Hypothalamus (tissue), 51 donors: ENCODE results near the gene CHD1L.
"Not testable (repeated sequence)": the region's sequence is repeated elsewhere in the genome, so short reads cannot be mapped to it uniquely, and the experiment has no call there.

Source experiments
- DNase-seq, 51 donors: peaks; one replicate each; lab custom pipeline; 2025; lab: John Stamatoyannopoulos, UW

The CHD1L gene

DNA sequence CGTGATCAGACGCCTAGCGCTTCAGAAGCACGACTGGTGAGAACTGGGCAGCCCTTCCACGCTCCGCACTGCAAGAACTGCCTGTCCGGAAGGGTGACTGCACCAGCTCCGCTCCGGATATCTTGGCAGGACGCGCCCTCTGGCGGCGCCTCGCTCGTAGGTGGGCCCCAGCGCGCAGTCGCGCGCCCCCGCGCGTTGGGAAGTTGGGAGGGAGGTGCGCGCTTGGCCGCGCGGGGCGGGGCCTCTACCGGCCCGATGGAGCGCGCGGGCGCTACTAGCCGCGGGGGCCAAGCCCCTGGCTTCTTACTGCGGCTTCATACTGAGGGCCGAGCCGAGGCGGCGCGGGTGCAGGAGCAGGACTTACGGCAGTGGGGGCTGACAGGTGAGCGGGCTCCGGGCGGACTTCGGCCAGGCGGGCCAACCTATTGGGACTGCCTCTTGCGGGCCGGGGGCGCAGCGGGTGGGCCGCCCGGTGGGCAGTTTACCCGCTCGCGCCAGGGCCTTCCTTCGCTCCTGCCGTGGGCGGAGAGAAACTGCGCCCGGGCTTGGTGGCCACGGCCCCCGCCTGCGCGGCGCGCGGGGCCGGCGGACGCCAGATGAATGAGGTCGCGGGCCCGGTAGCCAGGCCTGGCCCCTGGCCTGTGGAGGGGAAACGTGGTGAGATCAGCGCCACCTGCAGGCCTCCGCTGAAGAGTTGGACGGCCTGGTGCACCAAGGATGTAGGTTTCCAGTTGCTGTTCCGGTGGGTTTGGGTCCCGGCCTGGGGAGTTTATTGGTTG is at the start of gene CHD1L:
CHD1L (plus strand) TSS at position 236 of the 779 bp plus-strand sequence; CDS start at position 256, 20 bp downstream.
- DNase-seq: peak; percentile 36 to 95 (median 88)

- DNase-seq: not testable (repeated sequence)
Observed at GRCh38 chr1:147197324-147197723, 45.2 kb upstream of the CHD1L start.

DNA sequence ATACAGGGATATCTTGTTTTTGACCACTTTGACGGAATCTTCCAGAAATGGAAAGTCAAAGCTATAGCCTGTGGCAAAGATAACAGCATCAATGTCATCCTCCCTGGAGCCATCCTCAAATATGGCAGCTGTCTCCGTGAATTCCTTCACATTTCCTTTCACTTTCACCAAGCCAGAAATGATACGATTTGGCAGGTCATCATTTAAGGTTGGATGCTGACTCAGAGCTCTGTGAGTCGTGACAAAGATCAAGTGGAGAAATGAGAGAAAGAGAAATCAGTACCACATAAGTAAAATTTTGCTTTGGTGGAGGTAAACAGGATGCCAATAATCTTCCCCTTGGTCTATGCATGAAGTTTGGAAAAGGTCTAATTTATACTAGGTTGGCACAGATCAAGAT is 41.2 kb upstream of the CHD1L start:
- no peak for DNase-seq

DNA sequence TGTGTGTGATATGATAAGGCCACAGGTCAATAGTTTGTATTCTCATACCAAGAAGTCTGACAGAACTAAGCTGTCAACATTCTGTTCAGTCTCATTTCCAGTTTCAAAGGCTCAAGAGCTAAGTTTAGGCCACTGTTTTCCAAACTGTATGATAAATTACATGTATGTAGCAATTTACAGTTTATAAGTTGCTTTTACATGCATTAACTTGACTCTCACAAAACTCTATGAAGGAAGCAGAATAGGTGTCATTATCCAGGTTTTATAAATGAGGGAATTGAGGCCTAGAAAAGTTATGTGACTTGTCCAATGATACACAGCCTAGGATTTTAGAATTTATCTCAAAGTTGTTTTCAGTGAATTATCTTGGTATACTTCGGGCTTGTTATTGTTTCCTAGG is 40.7 kb upstream of the CHD1L start:
- no peak for DNase-seq

GRCh38 chr1:147202576-147202975 is 39.9 kb upstream of the CHD1L start:
- DNase-seq: no peak

- no peak for DNase-seq
Observed at GRCh38 chr1:147204080-147204479, 38.4 kb upstream of the CHD1L start.

DNA sequence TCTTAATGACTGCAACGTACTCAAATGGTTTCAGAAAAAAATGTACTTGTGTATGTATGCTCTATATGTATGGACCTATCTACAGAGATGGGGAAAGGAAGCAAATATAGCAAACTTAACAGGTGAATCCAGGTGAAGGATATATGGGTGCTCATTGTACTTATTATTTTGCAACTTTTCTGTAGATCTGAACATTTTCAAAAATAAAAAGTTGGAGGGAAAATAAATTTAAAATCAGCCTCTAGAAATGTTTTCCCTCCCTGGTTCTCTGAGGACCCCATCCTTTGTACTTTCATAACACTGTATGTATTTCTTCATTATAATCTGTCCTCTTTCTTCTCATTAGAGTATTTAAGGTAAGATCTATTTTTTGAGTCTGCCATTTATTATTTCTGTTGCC is 35.3 kb upstream of the CHD1L start:
- no peak for DNase-seq

- DNase-seq: no peak
Observed at GRCh38 chr1:147208619-147209018, 33.9 kb upstream of the CHD1L start.

- DNase-seq: no peak
Observed at GRCh38 chr1:147209825-147210821, 32.4 kb upstream of the CHD1L start.

DNA sequence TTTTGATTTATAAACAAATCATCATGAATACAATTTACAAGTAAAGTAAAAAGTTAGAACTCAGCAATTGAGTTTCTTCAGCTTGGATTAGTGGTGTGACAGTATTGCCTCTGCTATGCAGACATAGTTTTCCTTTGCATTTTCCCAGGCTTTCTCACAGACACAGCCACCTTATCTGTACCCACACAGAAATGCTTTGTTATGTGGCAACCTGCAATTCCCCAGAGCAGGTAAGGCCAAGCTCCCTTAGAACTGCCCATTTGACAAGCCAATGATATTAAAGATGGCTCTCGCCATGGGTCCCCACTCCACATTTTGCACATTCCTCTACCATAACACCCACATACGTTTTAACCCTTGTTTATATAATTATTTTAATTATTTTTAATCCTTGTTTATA is 31.5 kb upstream of the CHD1L start:
- no peak for DNase-seq

DNA sequence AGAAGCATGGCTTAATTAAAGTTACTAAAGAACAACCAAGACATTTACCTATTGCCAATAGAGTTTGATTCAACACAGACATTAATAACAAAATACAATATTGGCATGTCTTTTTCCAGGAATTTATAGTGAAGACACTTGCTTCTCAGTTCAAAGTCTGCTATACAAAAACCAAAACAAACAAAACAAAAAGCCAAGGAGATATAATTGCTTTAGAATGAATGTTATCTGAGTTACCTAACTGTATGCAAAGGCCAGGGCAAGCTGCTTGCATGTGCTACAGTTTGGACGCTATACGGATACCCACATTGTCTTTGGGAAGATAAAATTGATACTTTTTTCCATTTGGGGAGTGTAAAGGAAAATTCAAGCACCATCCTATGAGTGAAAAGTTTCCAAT is 30.9 kb upstream of the CHD1L start:
- DNase-seq: no peak

DNA sequence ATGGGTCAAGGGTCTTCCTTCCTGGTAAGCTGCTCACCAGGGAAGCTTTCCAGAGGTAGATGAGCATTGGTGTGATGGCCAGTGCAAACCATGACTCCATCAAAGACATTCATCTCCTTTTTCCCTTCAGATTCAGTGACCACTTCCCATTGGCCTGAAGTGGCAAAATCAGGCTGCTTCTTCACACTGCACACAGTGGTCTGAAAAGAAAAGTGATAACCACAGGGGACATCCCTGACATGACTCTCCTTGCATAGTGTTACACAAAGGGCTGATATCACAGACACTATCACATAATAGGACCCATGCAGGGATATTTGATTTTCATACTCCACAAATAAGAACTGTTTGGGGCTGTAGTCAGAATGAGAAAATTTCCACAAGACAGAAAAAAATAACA is 29.2 kb upstream of the CHD1L start:
- no peak for DNase-seq

DNA sequence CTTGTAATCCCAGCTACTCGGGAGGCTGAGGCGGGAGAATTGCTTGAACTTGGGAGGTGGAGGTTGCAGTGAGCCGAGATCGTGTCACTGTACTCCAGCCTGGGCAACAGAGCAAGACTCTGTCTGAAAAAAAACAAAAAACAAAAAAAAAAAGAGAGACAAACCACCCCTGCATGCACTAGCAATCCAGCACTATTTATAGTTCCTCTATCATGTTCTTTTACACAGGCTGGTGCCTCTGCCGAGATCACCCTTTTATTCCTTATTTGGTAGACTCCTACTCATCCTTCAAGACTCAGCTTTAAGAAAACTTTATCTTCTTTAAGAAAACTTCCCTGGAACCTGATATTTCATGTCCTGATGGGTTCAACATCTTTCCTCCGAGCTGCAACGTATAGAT is 28.2 kb upstream of the CHD1L start:
- no peak for DNase-seq

DNA sequence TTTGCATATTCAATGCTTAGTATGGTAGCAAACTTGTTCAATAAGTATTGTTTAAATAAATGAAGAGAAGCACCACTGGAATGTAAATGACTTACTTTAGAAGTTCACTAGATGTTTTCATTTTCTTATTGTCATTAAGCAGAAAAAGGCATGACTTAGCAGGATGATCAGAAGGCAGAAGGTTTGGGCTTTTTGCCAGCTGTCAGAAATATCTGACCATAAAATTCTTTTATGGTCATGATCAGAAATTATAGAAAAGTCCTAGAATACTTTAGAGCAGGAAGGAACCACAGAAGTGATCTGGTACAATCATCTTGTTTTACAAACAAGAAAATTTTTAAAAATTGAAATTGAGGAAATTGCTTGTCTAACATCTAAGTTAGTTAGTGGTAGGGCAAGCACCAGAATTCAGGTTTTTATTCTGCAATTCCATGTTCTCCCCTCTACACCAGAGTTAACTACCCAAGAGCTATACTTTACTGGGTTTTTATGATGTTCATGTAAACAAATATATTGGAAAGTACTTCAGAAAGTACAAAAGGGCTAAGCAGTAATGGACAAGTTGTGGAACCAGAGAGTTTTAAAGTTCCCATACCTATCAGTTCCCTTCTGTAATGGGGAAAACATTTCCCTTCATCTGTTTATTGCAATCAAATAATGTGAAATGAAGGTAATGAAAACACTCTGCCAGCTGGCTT is 27.5 kb upstream of the CHD1L start:
- no peak for DNase-seq

DNA sequence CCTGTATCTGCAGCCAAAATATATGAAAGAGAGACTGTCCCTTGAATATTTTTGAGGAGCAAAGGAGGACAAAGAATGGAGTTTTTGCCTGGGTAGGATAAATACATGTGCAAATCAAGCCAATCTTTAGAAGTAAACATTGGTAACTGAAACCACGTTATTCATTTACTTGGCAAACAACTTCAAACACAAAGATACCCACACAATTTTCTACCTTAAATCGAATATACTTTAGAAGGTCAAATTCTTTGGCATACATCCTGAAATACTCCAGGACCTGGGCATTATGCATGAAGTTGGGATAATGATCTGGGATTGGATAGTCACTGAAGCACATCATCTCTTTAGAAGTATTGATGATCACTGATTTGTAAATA is 27.0 kb upstream of the CHD1L start:
- no peak for DNase-seq

DNA sequence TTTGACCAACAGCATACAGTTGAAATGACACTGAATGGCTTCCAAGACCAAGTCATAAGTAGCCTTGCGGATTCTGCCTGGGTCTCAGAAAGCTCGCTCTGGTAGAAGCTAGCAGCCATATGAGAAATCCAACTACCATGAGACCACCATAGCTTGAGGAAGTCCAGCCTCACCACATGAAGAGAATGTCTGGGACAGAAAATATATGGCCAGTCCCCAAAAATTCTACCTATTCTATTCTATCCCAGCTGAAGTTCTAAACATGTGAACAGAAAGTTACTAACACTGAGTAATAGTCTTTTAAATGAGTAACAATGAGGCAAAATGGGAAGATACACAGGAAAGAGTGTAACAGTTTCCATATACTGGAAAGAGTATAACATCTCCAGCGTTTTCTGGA is 26.4 kb upstream of the CHD1L start:
- no peak for DNase-seq

- no peak for DNase-seq
Observed at GRCh38 chr1:147217141-147217540, 25.3 kb upstream of the CHD1L start.

DNA sequence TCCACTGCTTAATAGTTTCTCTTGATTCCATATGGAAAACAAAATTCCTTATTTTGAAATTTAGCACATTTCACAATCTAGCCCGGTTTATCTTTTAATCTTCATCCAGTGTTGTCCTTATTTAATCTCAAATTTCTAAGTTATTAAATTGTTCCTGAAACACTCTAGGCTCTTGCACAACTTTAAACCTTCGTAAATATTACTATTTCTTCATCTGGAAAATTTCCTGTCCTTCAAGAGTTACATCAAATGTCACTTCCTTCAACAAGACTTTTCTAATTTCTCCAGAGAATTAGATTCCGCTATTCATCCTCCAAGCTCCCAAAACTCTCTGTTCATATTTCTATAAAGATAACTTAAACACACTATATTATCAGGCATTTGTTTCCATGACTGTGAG is 23.9 kb upstream of the CHD1L start:
- DNase-seq: no peak

- DNase-seq: no peak
Observed at GRCh38 chr1:147223740-147224615, 18.5 kb upstream of the CHD1L start.

- DNase-seq: peak in 32 of 51 donors; percentile 6 to 67 (median 22)
Observed at GRCh38 chr1:147225193-147225730, 17.2 kb upstream of the CHD1L start, which contains the start of gene FMO5. TSS of gene FMO5 (minus strand) at chr1:147225339. CDS start at chr1:147225029, 310 bp downstream.
